Glutamatergic neuron (in vitro differentiated cells): ENCODE measurements around the gene ITGB1BP1. TPM values are rescaled to one million over a fixed set of nuclear protein-coding genes. Genes with fewer than 3 reads are reported as not detected.
A peak's percentile ranks its signal among the peaks of the same experiment; 100 is the strongest.

ENCODE experiments used
- DNase-seq: peaks from one replicate; pipeline ENCODE4 v3.0.0; 2022
- H3K27ac Mint-ChIP-seq: one replicate; pipeline ENCODE4 v1.8.0; 2020; ENCODE audit warnings: mild to moderate bottlenecking, mixed read lengths, inconsistent platforms; ENCODE audit not compliant: unreplicated experiment
- H3K27me3 Mint-ChIP-seq: one replicate; pipeline ENCODE4 v1.8.0; 2020; ENCODE audit warnings: mild to moderate bottlenecking, moderate library complexity, mixed read lengths, inconsistent platforms; ENCODE audit not compliant: unreplicated experiment
- H3K36me3 Mint-ChIP-seq: one replicate; pipeline ENCODE4 v1.8.0; 2020; ENCODE audit warnings: mild to moderate bottlenecking, mixed read lengths, inconsistent platforms; ENCODE audit not compliant: unreplicated experiment
- H3K4me1 Mint-ChIP-seq: one replicate; pipeline ENCODE4 v1.8.0; 2020; ENCODE audit warnings: mild to moderate bottlenecking, low read depth, mixed read lengths, inconsistent platforms; ENCODE audit not compliant: unreplicated experiment
- H3K4me3 Mint-ChIP-seq: one replicate; pipeline ENCODE4 v1.8.0; 2020; ENCODE audit warnings: mild to moderate bottlenecking, mixed read lengths, inconsistent platforms; ENCODE audit not compliant: unreplicated experiment
- H3K9me3 Mint-ChIP-seq: one replicate; pipeline ENCODE4 v1.8.0; 2020; ENCODE audit warnings: mild to moderate bottlenecking, moderate library complexity, mixed read lengths, inconsistent platforms; ENCODE audit not compliant: unreplicated experiment
- CTCF ChIP-seq: fragments of 200-600 bp; sonication (generic); IDR thresholded peaks from one replicate; pipeline ENCODE4 v1.5.0; 2021; ENCODE audit not compliant: partially characterized antibody, unreplicated experiment
- total RNA-seq: library from RNA; stranded (reverse); fragmentation: NEBNext Ultra II Directional; extraction: Animal tissue kit (Norgen Biotek cat#: 25700); gene quantifications from one replicate; pipeline ENCODE4 v1.2.1, GENCODE V29; 2021; ENCODE audit not compliant: unreplicated experiment

ITGB1BP1 gene
- total RNA-seq, 1 donor from 2014 or later: 62.7 TPM

GRCh38 chr2:9430316-9431293 is 7.3 kb upstream of the ITGB1BP1 start:
- TF ChIP-seq CTCF: no peak
- Mint-ChIP-seq H3K4me1 (no peaks in the 10 kb centered on the region), H3K27ac (no peak overlapping the region), H3K27me3 (no peaks in the 10 kb centered on the region), H3K4me3 (no peak overlapping the region), H3K36me3 (no peaks in the 10 kb centered on the region), H3K9me3 (no peaks in the 10 kb centered on the region)
- DNase-seq: no peak

- no peak overlapping the region for H3K4me3 Mint-ChIP-seq
- H3K4me1 Mint-ChIP-seq: no peaks in the 10 kb centered on the region
- TF ChIP-seq CTCF: no peak
- no peaks in the 10 kb centered on the region for H3K36me3 Mint-ChIP-seq
- no peak for DNase-seq
- no peak overlapping the region for H3K27ac Mint-ChIP-seq
- no peaks in the 10 kb centered on the region for H3K27me3 Mint-ChIP-seq
- no peaks in the 10 kb centered on the region for H3K9me3 Mint-ChIP-seq
Measured at GRCh38 chr2:9428965-9429577, 5.7 kb upstream of the ITGB1BP1 start.

GRCh38 chr2:9424447-9425164 is 1.3 kb upstream of the ITGB1BP1 start:
- Mint-ChIP-seq H3K36me3 (no peaks in the 10 kb centered on the region), H3K9me3 (peaks cover 4% of the 10 kb centered on the region), H3K4me3 (no peak overlapping the region), H3K27ac (no peak overlapping the region), H3K27me3 (peaks cover 2% of the 10 kb centered on the region), H3K4me1 (peaks cover 24% of the 10 kb centered on the region)
- TF ChIP-seq CTCF: no peak
- DNase-seq: no peak

- Mint-ChIP-seq H3K27ac (peak overlapping the region; percentile 81), H3K4me1 (peaks cover 29% of the 10 kb centered on the region), H3K27me3 (peaks cover 2% of the 10 kb centered on the region), H3K9me3 (peaks cover 4% of the 10 kb centered on the region), H3K36me3 (no peaks in the 10 kb centered on the region), H3K4me3 (no peak overlapping the region)
- no peak for TF ChIP-seq CTCF
- DNase-seq: no peak
Measured at GRCh38 chr2:9423922-9424272, 569 bp upstream of the ITGB1BP1 start.
